H9 (cell line): Measurements from ENCODE around the gene PRAMEF25. TPM values are rescaled to one million over a fixed set of nuclear protein-coding genes. Genes with fewer than 3 reads are reported as not detected.
"Not testable (repeated sequence)": the region's sequence is repeated elsewhere in the genome, so short reads cannot be mapped to it uniquely, and the experiment has no call there.

ENCODE experiments used
- DNase-seq: peaks from one replicate; pipeline ENCODE4 v3.0.0-alpha.2; 2017
- H2AFZ ChIP-seq: one replicate; pipeline ENCODE4 v1.6.1; 2013; ENCODE audit warnings: mild to moderate bottlenecking, low read length, control low read depth, moderate library complexity
- H2AK5ac ChIP-seq: 2 replicates; pipeline ENCODE4 v1.6.1; 2013; ENCODE audit warnings: low read length, control low read depth, mixed read lengths; ENCODE audit not compliant: insufficient read length
- H2BK120ac ChIP-seq: one replicate; pipeline ENCODE4 v1.6.1; 2013; ENCODE audit warnings: low read depth, mild to moderate bottlenecking, low read length, control low read depth, inconsistent platforms; ENCODE audit not compliant: poor library complexity, severe bottlenecking
- H2BK12ac ChIP-seq: 2 replicates; pipeline ENCODE4 v1.6.1; 2013; ENCODE audit warnings: low read length, control low read depth, mixed read lengths, low read depth; ENCODE audit not compliant: insufficient read length
- H2BK15ac ChIP-seq: 2 replicates; pipeline ENCODE4 v1.6.1; 2013; ENCODE audit warnings: low read depth, low read length, control low read depth
- H2BK20ac ChIP-seq: one replicate; pipeline ENCODE4 v1.6.1; 2013; ENCODE audit warnings: low read depth, mild to moderate bottlenecking, low read length, control low read depth, inconsistent platforms; ENCODE audit not compliant: poor library complexity, severe bottlenecking
- H2BK5ac ChIP-seq: 2 replicates; pipeline ENCODE4 v1.6.1; 2013; ENCODE audit warnings: low read length, control low read depth, mixed read lengths; ENCODE audit not compliant: insufficient read length
- H3K14ac ChIP-seq: 2 replicates; pipeline ENCODE4 v1.6.1; 2013; ENCODE audit warnings: low read length, control low read depth; ENCODE audit not compliant: insufficient read depth
- H3K18ac ChIP-seq: 2 replicates; pipeline ENCODE4 v1.6.1; 2013; ENCODE audit warnings: low read depth, mild to moderate bottlenecking, mixed read lengths, low read length, control low read depth; ENCODE audit not compliant: insufficient read length
- H3K23ac ChIP-seq: 2 replicates; pipeline ENCODE4 v1.6.1; 2013; ENCODE audit warnings: low read length, control low read depth, mixed read lengths, low read depth; ENCODE audit not compliant: insufficient read length
- H3K23me2 ChIP-seq: 2 replicates; pipeline ENCODE4 v1.6.1; 2013; ENCODE audit warnings: low read depth, mild to moderate bottlenecking, mixed read lengths, low read length, control low read depth; ENCODE audit not compliant: insufficient read length, poor library complexity, severe bottlenecking
- H3K27ac ChIP-seq: 2 replicates; pipeline ENCODE4 v1.5.1; 2013; ENCODE audit warnings: low read length, control low read depth, mixed read lengths, low read depth; ENCODE audit not compliant: insufficient read length
- H3K27me3 ChIP-seq: 2 replicates; pipeline ENCODE4 v1.6.1; 2013; ENCODE audit warnings: low read length, control low read depth, inconsistent platforms; ENCODE audit not compliant: insufficient read depth
- H3K4ac ChIP-seq: 2 replicates; pipeline ENCODE4 v1.6.1; 2013; ENCODE audit warnings: low read depth, mild to moderate bottlenecking, control low read depth, inconsistent platforms, low read length, moderate library complexity
- H3K4me1 ChIP-seq: 2 replicates; pipeline ENCODE4 v1.6.1; 2013; ENCODE audit warnings: low read length, control low read depth, inconsistent platforms; ENCODE audit not compliant: insufficient read depth
- H3K4me2 ChIP-seq: 2 replicates; pipeline ENCODE4 v1.6.1; 2013; ENCODE audit warnings: low read length, control low read depth, mixed read lengths; ENCODE audit not compliant: insufficient read length, insufficient read depth
- H3K56ac ChIP-seq: 2 replicates; pipeline ENCODE4 v1.6.1; 2013; ENCODE audit warnings: low read depth, mild to moderate bottlenecking, mixed read lengths, low read length, control low read depth; ENCODE audit not compliant: insufficient read length
- H3K79me1 ChIP-seq: 2 replicates; pipeline ENCODE4 v1.6.1; 2013; ENCODE audit warnings: low read depth, mild to moderate bottlenecking, moderate library complexity, low read length, control low read depth, inconsistent platforms; ENCODE audit not compliant: insufficient read depth, poor library complexity, severe bottlenecking
- H3K79me2 ChIP-seq: 2 replicates; pipeline ENCODE4 v1.6.1; 2013; ENCODE audit warnings: low read length, control low read depth, inconsistent platforms; ENCODE audit not compliant: insufficient read depth
- H3K9ac ChIP-seq: 2 replicates; pipeline ENCODE4 v1.6.1; 2013; ENCODE audit warnings: low read length, control low read depth, mixed read lengths; ENCODE audit not compliant: insufficient read length; ENCODE audit errors: extremely low read depth
- H3K9me3 ChIP-seq: one replicate; pipeline ENCODE4 v1.6.1; 2013; ENCODE audit warnings: low read depth, low read length, inconsistent platforms; ENCODE audit not compliant: control insufficient read depth
- H3T11ph ChIP-seq: one replicate; pipeline ENCODE4 v1.6.1; 2013; ENCODE audit warnings: mild to moderate bottlenecking, low read length, control low read depth, inconsistent platforms
- H4K20me1 ChIP-seq: one replicate; pipeline ENCODE4 v1.6.1; 2013; ENCODE audit not compliant: control insufficient read depth, insufficient read length, insufficient read depth
- H4K5ac ChIP-seq: 2 replicates; pipeline ENCODE4 v1.6.1; 2013; ENCODE audit warnings: low read depth, mild to moderate bottlenecking, mixed read lengths, low read length, control low read depth; ENCODE audit not compliant: insufficient read length
- H4K8ac ChIP-seq: replicated peaks from 2 replicates; pipeline ENCODE4 v1.6.1; 2013; ENCODE audit warnings: low read length, control low read depth, mixed read lengths, low read depth; ENCODE audit not compliant: insufficient read length
- H4K91ac ChIP-seq: 2 replicates; pipeline ENCODE4 v1.6.1; 2013; ENCODE audit warnings: low read depth, mild to moderate bottlenecking, moderate library complexity, mixed read lengths, low read length, control low read depth; ENCODE audit not compliant: insufficient read length
- H3K27ac Mint-ChIP-seq, 3 experiments: 2 replicates in 2 of 3; 3 replicates in 1 of 3; pipeline ENCODE4 v1.8.0; 2020 to 2021; ENCODE audit warnings: mixed read lengths in 3 of 3, mild to moderate bottlenecking in 1 of 3, moderate library complexity in 1 of 3
- H3K27me3 Mint-ChIP-seq: 2 replicates; pipeline ENCODE4 v1.8.0; 2021; ENCODE audit warnings: low read depth, mild to moderate bottlenecking, moderate library complexity, mixed read lengths
- H3K36me3 Mint-ChIP-seq, 3 experiments: 2 replicates in 2 of 3; 3 replicates in 1 of 3; pipeline ENCODE4 v1.8.0; 2020 to 2021; ENCODE audit warnings: low read depth in 3 of 3, mixed read lengths in 3 of 3; ENCODE audit not compliant: insufficient read depth in 1 of 3
- H3K4me1 Mint-ChIP-seq, 2 experiments: 2 replicates each; pipeline ENCODE4 v1.8.0; 2020; ENCODE audit warnings: mixed read lengths in 2 of 2
- H3K4me3 Mint-ChIP-seq, 2 experiments: 2 replicates in 1 of 2; 3 replicates in 1 of 2; pipeline ENCODE4 v1.8.0; 2020 to 2021; ENCODE audit warnings: mild to moderate bottlenecking in 2 of 2, mixed read lengths in 2 of 2, moderate library complexity in 1 of 2
- H3K9me3 Mint-ChIP-seq, 2 experiments: 2 replicates in 1 of 2; 3 replicates in 1 of 2; pipeline ENCODE4 v1.8.0; 2020; ENCODE audit warnings: mild to moderate bottlenecking in 2 of 2, mixed read lengths in 2 of 2, moderate library complexity in 1 of 2
- WGBS: extraction: QIAGEN DNeasy Blood & Tissue Kit; methylation state at CpG from one replicate; pipeline ENCODE4 v1.1.7; 2013; ENCODE audit warnings: missing lambda C conversion rate, low lambda C conversion rate, mixed read lengths; ENCODE audit not compliant: insufficient read length; ENCODE audit errors: extremely low coverage; 5-methylcytosine and 5-hydroxymethylcytosine counted together
- long read RNA-seq: library from polyadenylated mRNA; unstranded; transcript quantifications from one replicate; pipeline ENCODE4 v2.0.0, GENCODE V29; 2020
- total RNA-seq: library from RNA; stranded (reverse); gene quantifications from 2 replicates; pipeline ENCODE4 v1.2.1, GENCODE V29; 2021

PRAMEF25 gene
- not detected in 2 replicates for total RNA-seq
- long read RNA-seq, result 0 reads

DNA sequence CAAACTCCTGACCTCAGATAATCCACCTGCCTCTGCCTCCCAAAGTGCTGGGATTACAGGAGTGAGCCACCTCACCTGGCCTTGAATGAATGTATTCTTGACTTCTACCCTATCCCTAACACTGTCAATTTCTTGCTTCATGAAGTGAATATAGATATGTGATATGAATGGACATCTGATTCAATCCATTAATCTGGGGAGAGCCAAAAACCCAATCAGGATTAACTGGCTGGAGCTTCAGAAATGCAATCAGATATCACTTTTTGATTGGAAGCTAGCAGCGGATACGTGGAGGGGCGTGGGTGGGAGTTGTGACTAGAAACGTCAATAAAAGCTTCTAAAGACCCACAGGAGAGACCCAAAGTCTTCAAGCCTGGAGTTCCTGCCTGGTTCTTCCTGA, at the start of gene PRAMEF25:
Gene PRAMEF25 (plus strand): TSS at position 301 of the 400 bp plus-strand sequence. CDS start 2,920 bp downstream, outside the sequence.
- DNase-seq, H4K20me1 ChIP-seq, H3K9me3 Mint-ChIP-seq, H3K4ac ChIP-seq, H2BK5ac ChIP-seq, H3K4me3 Mint-ChIP-seq, H3K27ac ChIP-seq, H3K56ac ChIP-seq, H4K8ac ChIP-seq, H3T11ph ChIP-seq, H3K23ac ChIP-seq, H3K27me3 Mint-ChIP-seq, H2AFZ ChIP-seq, H3K79me2 ChIP-seq, H3K23me2 ChIP-seq, H3K9me3 ChIP-seq, H3K4me2 ChIP-seq, H3K27ac Mint-ChIP-seq, H3K36me3 Mint-ChIP-seq, H3K79me1 ChIP-seq, H3K9ac ChIP-seq, H2AK5ac ChIP-seq, H2BK20ac ChIP-seq, H3K4me1 Mint-ChIP-seq, H3K14ac ChIP-seq, H4K91ac ChIP-seq, H2BK120ac ChIP-seq, H2BK15ac ChIP-seq, H3K27me3 ChIP-seq, H2BK12ac ChIP-seq, H3K4me1 ChIP-seq, H4K5ac ChIP-seq, H3K18ac ChIP-seq: not testable (repeated sequence)
- WGBS, result no CpG with 5 or more reads among the region's 4 CpGs

DNA sequence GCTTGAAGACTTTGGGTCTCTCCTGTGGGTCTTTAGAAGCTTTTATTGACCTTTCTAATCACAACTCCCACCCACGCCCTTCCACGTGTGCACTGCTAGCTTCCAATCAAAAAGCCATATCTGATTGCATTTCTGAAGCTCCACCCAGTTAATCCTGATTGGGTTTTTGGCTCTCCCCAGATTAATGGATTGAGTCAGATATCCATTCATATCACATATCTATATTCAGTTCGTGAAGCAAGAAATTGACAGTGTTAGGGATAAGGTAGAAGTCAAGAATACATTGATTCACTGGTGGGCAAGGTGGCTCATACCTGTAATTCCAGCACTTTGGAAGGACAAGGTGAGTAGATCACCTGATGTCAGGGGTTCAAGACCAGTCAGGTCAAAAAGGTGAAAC, 14.1 kb upstream of the PRAMEF25 start, which contains the start of gene PRAMEF27:
Gene PRAMEF27 (minus strand): TSS at position 101 of the 400 bp plus-strand sequence. CDS start 2,916 bp downstream, outside the sequence.
- H3K9ac ChIP-seq, H3K27me3 Mint-ChIP-seq, H4K91ac ChIP-seq, H3K4ac ChIP-seq, H3K27ac ChIP-seq, H3K79me2 ChIP-seq, H3K18ac ChIP-seq, H3K56ac ChIP-seq, H2AK5ac ChIP-seq, H3K23ac ChIP-seq, H2BK20ac ChIP-seq, H3K79me1 ChIP-seq, H3K4me1 Mint-ChIP-seq, H3K27ac Mint-ChIP-seq, H2BK120ac ChIP-seq, H3K36me3 Mint-ChIP-seq, H2BK5ac ChIP-seq, H2BK12ac ChIP-seq, H4K8ac ChIP-seq, H4K20me1 ChIP-seq, H3K4me2 ChIP-seq, H3K23me2 ChIP-seq, H3K27me3 ChIP-seq, H3T11ph ChIP-seq, H2BK15ac ChIP-seq, H3K9me3 ChIP-seq, H3K4me3 Mint-ChIP-seq, H4K5ac ChIP-seq, H3K4me1 ChIP-seq, H2AFZ ChIP-seq, DNase-seq, H3K14ac ChIP-seq: not testable (repeated sequence)
- peaks cover 9 to 12% of the 10 kb centered on the region in 2 experiments for H3K9me3 Mint-ChIP-seq
- no CpG with 5 or more reads among the region's 3 CpGs for WGBS
